Measurements from ENCODE around the gene ALLC.

GRCh38 chr2:3683748-3684454, 25.9 kb downstream of the ALLC start:
- TF ChIP-seq EP300 (IDR thresholded peaks at IDR 0.05; ENCODE audit: borderline replicate concordance) (no peak), USF1 (IDR thresholded peaks at IDR 0.05) (no peak), TAF1 (IDR thresholded peaks at IDR 0.05; ENCODE audit: low read depth) (no peak), REST (IDR thresholded peaks at IDR 0.05; ENCODE audit: low read depth) (no peak), CREB1 (IDR thresholded peaks at IDR 0.05; ENCODE audit: low read depth) (no peak), YY1 (IDR thresholded peaks at IDR 0.05; ENCODE audit: low read depth) (no peak)
- TF ChIP-seq, protein P1, sequence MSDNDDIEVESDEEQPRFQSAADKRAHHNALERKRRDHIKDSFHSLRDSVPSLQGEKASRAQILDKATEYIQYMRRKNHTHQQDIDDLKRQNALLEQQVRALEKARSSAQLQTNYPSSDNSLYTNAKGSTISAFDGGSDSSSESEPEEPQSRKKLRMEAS (IDR thresholded peaks at IDR 0.05): no peak

Measured in Ishikawa (cell line).